ENCODE measurements around the gene ERO1A.

- TF ChIP-seq GATA3 (IDR thresholded peaks at IDR 0.05; ENCODE audit: low read depth, low read length) (no peak), GATA2 (IDR thresholded peaks at IDR 0.05; ENCODE audit: low read depth, low read length) (no peak)
Measured at GRCh38 chr14:52706286-52706685, 10.9 kb upstream of the ERO1A start.

Data from SH-SY5Y (cell line).